Gastrocnemius medialis (tissue), 4 donors: Measurements from ENCODE around the gene POLR3GL.

ENCODE experiments used
- POLR2A ChIP-seq, 2 donors: fragments of 450-650 bp; IDR thresholded peaks; one replicate each; pipeline ENCODE4 v1.6.1; 2017; ENCODE audit warnings: antibody characterized with exemption in 2 of 2, mild to moderate bottlenecking in 2 of 2, moderate library complexity in 2 of 2
- TF ChIP-seq, protein P1 (sequence below), 5 experiments: fragments of 450-650 bp in 3 of 5; fragments of 200-600 bp in 2 of 5; sonication (generic) in 2 of 5; IDR thresholded peaks in 4 of 5; conservative IDR thresholded peaks in 1 of 5; 1 replicate in 4 of 5; 2 replicates in 1 of 5; pipeline ENCODE4 v1.5.1; 2016 to 2019; ENCODE audit warnings: antibody characterized with exemption in 5 of 5, mild to moderate bottlenecking in 3 of 5, moderate library complexity in 3 of 5

DNA sequence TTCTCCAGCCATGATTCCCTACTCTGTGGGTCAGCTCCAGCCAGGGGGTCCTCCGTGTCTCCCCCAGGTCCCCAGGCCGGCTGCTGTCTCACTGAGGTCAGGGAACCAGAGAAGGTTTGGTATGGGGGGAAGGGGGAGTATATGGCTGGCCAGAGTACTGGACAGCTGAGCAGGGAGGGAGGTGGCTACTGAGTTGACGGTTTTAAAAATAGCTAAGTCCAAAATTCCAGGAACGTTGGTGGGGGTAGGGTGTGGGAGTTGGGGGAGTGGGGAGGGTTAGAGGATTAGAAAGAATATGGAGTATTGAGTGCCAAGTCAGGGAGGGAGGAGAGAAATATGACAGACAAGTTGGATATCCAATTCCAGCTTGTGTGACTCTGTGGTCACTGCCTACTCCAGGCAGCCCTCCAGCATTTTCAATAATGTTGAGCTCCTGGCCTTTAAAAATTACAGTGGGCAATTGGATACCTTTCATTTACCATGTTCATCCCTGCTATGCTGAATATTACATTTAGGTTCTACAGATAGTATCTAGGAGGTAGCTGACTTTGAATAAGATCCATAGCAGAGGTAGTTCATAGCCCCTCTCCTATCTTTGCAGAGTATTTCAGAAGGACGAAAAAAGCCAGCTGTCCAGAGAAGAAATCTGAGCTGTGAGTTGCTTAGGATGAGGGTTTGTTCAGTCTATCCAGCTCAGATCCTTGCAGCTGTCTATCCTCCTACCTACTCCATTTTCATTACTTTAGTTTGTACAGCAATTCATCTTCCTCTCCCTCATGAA lies 57.3 kb downstream of the POLR3GL start, which contains the start of gene HJV:
- TF ChIP-seq, protein P1, sequence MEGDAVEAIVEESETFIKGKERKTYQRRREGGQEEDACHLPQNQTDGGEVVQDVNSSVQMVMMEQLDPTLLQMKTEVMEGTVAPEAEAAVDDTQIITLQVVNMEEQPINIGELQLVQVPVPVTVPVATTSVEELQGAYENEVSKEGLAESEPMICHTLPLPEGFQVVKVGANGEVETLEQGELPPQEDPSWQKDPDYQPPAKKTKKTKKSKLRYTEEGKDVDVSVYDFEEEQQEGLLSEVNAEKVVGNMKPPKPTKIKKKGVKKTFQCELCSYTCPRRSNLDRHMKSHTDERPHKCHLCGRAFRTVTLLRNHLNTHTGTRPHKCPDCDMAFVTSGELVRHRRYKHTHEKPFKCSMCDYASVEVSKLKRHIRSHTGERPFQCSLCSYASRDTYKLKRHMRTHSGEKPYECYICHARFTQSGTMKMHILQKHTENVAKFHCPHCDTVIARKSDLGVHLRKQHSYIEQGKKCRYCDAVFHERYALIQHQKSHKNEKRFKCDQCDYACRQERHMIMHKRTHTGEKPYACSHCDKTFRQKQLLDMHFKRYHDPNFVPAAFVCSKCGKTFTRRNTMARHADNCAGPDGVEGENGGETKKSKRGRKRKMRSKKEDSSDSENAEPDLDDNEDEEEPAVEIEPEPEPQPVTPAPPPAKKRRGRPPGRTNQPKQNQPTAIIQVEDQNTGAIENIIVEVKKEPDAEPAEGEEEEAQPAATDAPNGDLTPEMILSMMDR (IDR thresholded peaks at IDR 0.05 in 4 of 5, conservative IDR thresholded peaks at IDR 0.05 in 1 of 5): no peak
- TF ChIP-seq POLR2A (IDR thresholded peaks at IDR 0.05): peak; percentile 76 to 93
